ENCODE results near the gene IKBKE. TPM values are rescaled to one million over a fixed set of nuclear protein-coding genes. Genes with fewer than 3 reads are reported as not detected.

Gene IKBKE
- total and polyA plus RNA-seq, 12 donors = 2.9 to 11.1 (median 6.1) TPM

- Histone ChIP-seq H3K36me3 (replicated peaks in 1 of 2) (no peaks in the 10 kb centered on the region), H3K27me3 (no peaks in the 10 kb centered on the region), H3K4me1 (replicated peaks in 1 of 2) (peaks cover 48 to 67% of the 10 kb centered on the region in 2 donors), H3K9me3 (replicated peaks in 1 of 3) (no peaks in the 10 kb centered on the region), H3K27ac (peak overlapping the region in 1 of 5 donors; percentile 75), H3K4me3 (peak overlapping the region in 1 of 4 donors; percentile 93)
- no peak for TF ChIP-seq POLR2A (IDR thresholded peaks at IDR 0.05)
- TF ChIP-seq CTCF (IDR thresholded peaks at IDR 0.05) = no peak
- intact Hi-C loops (cut with DNase I) = no loop called here
- no peak for DNase-seq
- WGBS, 4 donors = 84 to 91% (median 88%) methylated on average over 12 of the region's 12 CpGs
These were observed 39.5 kb downstream of the IKBKE start for GRCh38 chr1:206509612-206510257.

- no peak for DNase-seq
- Histone ChIP-seq H3K27me3 (no peaks in the 10 kb centered on the region), H3K4me1 (replicated peaks in 1 of 2) (peaks cover 48 to 72% of the 10 kb centered on the region in 2 donors), H3K4me3 (no peak overlapping the region), H3K9me3 (replicated peaks in 1 of 3) (no peaks in the 10 kb centered on the region), H3K36me3 (replicated peaks in 1 of 2) (no peaks in the 10 kb centered on the region), H3K27ac (no peak overlapping the region)
- 84 to 94% (median 93%) methylated on average over 5 of the region's 5 CpGs for WGBS, 4 donors
- TF ChIP-seq CTCF (IDR thresholded peaks at IDR 0.05) (no peak), POLR2A (IDR thresholded peaks at IDR 0.05) (no peak)
- intact Hi-C loops (cut with DNase I) = no loop called here
These were observed 40.1 kb downstream of the IKBKE start for GRCh38 chr1:206510371-206510770.

- Histone ChIP-seq H3K36me3 (replicated peaks in 1 of 2) (no peaks in the 10 kb centered on the region), H3K27ac (peak overlapping the region in 4 of 5 donors; percentile 43 to 84 (median 70)), H3K9me3 (replicated peaks in 1 of 3) (no peaks in the 10 kb centered on the region), H3K4me1 (replicated peaks in 1 of 2) (peaks cover 48 to 64% of the 10 kb centered on the region in 2 donors), H3K27me3 (no peaks in the 10 kb centered on the region), H3K4me3 (no peak overlapping the region)
- DNase-seq = no peak
- 76 to 86% (median 82%) methylated on average over 12 to 14 of the region's 14 CpGs for WGBS, 4 donors
- no peak for TF ChIP-seq POLR2A (IDR thresholded peaks at IDR 0.05)
- TF ChIP-seq CTCF (IDR thresholded peaks at IDR 0.05) = no peak
- intact Hi-C loops (cut with DNase I) = no loop called here
These were observed 41.2 kb downstream of the IKBKE start for GRCh38 chr1:206511362-206512057.

GRCh38 chr1:206512058-206512850 is 42.0 kb downstream of the IKBKE start:
- Histone ChIP-seq H3K36me3 (replicated peaks in 1 of 2) (no peaks in the 10 kb centered on the region), H3K27ac (peak overlapping the region in 4 of 5 donors; percentile 43 to 84 (median 70)), H3K4me3 (no peak overlapping the region), H3K27me3 (no peaks in the 10 kb centered on the region), H3K4me1 (replicated peaks in 1 of 2) (peaks cover 48 to 63% of the 10 kb centered on the region in 2 donors), H3K9me3 (replicated peaks in 1 of 3) (no peaks in the 10 kb centered on the region)
- intact Hi-C loops (cut with DNase I) = no loop called here
- 49 to 62% (median 58%) methylated on average over 11 to 14 of the region's 14 CpGs for WGBS, 4 donors
- TF ChIP-seq CTCF (IDR thresholded peaks at IDR 0.05) (no peak), POLR2A (IDR thresholded peaks at IDR 0.05) (no peak)
- no peak for DNase-seq
